Natural killer cell (primary cell): ENCODE measurements around the gene AKAP5. TPM values are rescaled to one million over a fixed set of nuclear protein-coding genes. Genes with fewer than 3 reads are reported as not detected.

ENCODE experiments used
- ATAC-seq, 3 donors: fragments of 150-1000 bp in 2 of 3; fragments of 200-7000 bp in 1 of 3; cut with Tn5 transposase; 1 replicate in 1 of 3; 2 replicates in 2 of 3; pipeline ENCODE4 v1.10.0; 2021; ENCODE audit warnings: mild to moderate bottlenecking in 2 of 3, moderate library complexity in 2 of 3
- DNase-seq, 2 donors: peaks; one replicate each; pipeline versions ENCODE4 v3.0.0 to v3.0.0-alpha.2; 2013 to 2021; ENCODE audit warnings: mixed read lengths in 1 of 2
- H3K27ac ChIP-seq: one replicate; pipeline ENCODE4 v1.5.1; 2013; ENCODE audit warnings: mild to moderate bottlenecking, low read length
- H3K27me3 ChIP-seq: one replicate; pipeline ENCODE4 v1.6.1; 2013; ENCODE audit warnings: low read length; ENCODE audit not compliant: control insufficient read depth, insufficient read depth
- H3K36me3 ChIP-seq: one replicate; pipeline ENCODE4 v1.6.1; 2013; ENCODE audit warnings: low read length; ENCODE audit not compliant: control insufficient read depth, insufficient read depth
- H3K4me1 ChIP-seq: one replicate; pipeline ENCODE4 v1.6.1; 2013; ENCODE audit warnings: low read length; ENCODE audit not compliant: control insufficient read depth, insufficient read depth
- H3K4me3 ChIP-seq: one replicate; pipeline ENCODE4 v1.5.1; 2013; ENCODE audit warnings: low read length
- H3K9me3 ChIP-seq: one replicate; pipeline ENCODE4 v1.6.1; 2013; ENCODE audit warnings: low read length; ENCODE audit not compliant: control insufficient read depth, insufficient read depth
- H3K27ac Mint-ChIP-seq, 2 donors: one replicate each; pipeline ENCODE4 v1.8.0; 2022; ENCODE audit warnings: mild to moderate bottlenecking in 2 of 2, mixed read lengths in 2 of 2, moderate library complexity in 1 of 2
- H3K27me3 Mint-ChIP-seq, 2 donors: one replicate each; pipeline ENCODE4 v1.8.0; 2022; ENCODE audit warnings: low read depth in 2 of 2, mixed read lengths in 2 of 2
- H3K36me3 Mint-ChIP-seq: one replicate; pipeline ENCODE4 v1.8.0; 2022; ENCODE audit warnings: mixed read lengths
- H3K4me1 Mint-ChIP-seq, 2 donors: one replicate each; pipeline ENCODE4 v1.8.0; 2022; ENCODE audit warnings: mixed read lengths in 2 of 2
- H3K4me3 Mint-ChIP-seq: one replicate; pipeline ENCODE4 v1.8.0; 2022; ENCODE audit warnings: mild to moderate bottlenecking, moderate library complexity, mixed read lengths
- H3K9me3 Mint-ChIP-seq, 2 donors: one replicate each; pipeline ENCODE4 v1.8.0; 2022; ENCODE audit warnings: mixed read lengths in 2 of 2
- CTCF ChIP-seq: fragments of 200-600 bp; IDR thresholded peaks from one replicate; pipeline ENCODE4 v1.8.0; 2022; ENCODE audit warnings: antibody characterized with exemption
- WGBS: methylation state at CpG from one replicate; pipeline ENCODE4 v1.1.7; 2013; ENCODE audit warnings: missing lambda C conversion rate; ENCODE audit not compliant: insufficient coverage; 5-methylcytosine and 5-hydroxymethylcytosine counted together
- intact Hi-C: fragments of 100-400 bp; cut with micrococcal nuclease; formaldehyde crosslinking; loops from one replicate; pipeline ENCODE4 v1.14.2; 2022
- total RNA-seq, 4 donors: library from RNA; stranded (reverse); fragments of 120-200 nt in 1 of 4; gene quantifications; one replicate each; pipeline versions ENCODE4 v1.2.3 to v1.2.4, GENCODE V29; 2013 to 2022

Gene AKAP5
- total RNA-seq, 3 donors from 2014 or later (not counting 1 experiment from before 2014, with no cell fraction given) = 11.1 to 16.3 (median 12.0) TPM

- Mint-ChIP-seq H3K27me3 (no peaks in the 10 kb centered on the region), H3K4me3 (peak overlapping the region; percentile 9), H3K9me3 (no peaks in the 10 kb centered on the region), H3K36me3 (peaks cover 8% of the 10 kb centered on the region), H3K27ac (peak overlapping the region; percentile 71 to 83), H3K4me1 (peaks cover 23% of the 10 kb centered on the region in 2 donors)
- H3K27ac ChIP-seq = no peak overlapping the region
- peaks cover 13% of the 10 kb centered on the region for H3K36me3 ChIP-seq
- no peaks in the 10 kb centered on the region for H3K9me3 ChIP-seq
- DNase-seq (no peak), ATAC-seq (no peak)
- peaks cover 15% of the 10 kb centered on the region for H3K4me1 ChIP-seq
- 96% methylated on average over 5 of the region's 6 CpGs for WGBS
- intact Hi-C loops = no loop called here
- H3K27me3 ChIP-seq = no peaks in the 10 kb centered on the region
- no peak for TF ChIP-seq CTCF
- H3K4me3 ChIP-seq = no peak overlapping the region
Observed at GRCh38 chr14:64439141-64439540, 26.2 kb upstream of the AKAP5 start.

DNA sequence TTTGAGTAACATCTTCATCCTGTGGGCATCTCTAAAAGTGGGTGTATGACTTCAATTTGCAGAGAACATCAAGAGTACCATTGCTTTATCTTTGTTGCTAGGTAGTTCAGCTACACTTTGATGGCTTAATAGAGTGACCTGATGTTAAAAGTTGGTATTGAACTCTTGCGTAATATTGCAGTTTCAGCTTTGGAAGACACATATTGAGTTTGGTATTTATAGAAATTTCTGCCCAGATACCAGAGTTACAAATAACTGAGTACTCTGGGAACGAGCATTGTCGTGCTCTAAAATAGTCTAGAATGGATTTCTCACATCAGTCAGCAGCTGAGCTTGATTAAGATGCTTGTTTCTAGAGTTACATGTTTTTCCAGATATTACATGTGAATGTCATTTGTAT is 24.8 kb upstream of the AKAP5 start:
- Mint-ChIP-seq H3K4me1 (peaks cover 36 to 37% of the 10 kb centered on the region in 2 donors), H3K27ac (no peak overlapping the region), H3K4me3 (no peak overlapping the region), H3K9me3 (no peaks in the 10 kb centered on the region), H3K27me3 (no peaks in the 10 kb centered on the region), H3K36me3 (peaks cover 8% of the 10 kb centered on the region)
- ATAC-seq (no peak), DNase-seq (no peak)
- no peak for TF ChIP-seq CTCF
- Histone ChIP-seq H3K36me3 (peaks cover 10% of the 10 kb centered on the region), H3K27me3 (no peaks in the 10 kb centered on the region), H3K4me3 (no peak overlapping the region), H3K4me1 (peaks cover 28% of the 10 kb centered on the region), H3K9me3 (no peaks in the 10 kb centered on the region), H3K27ac (no peak overlapping the region)
- 92% methylated on average over 3 of the region's 3 CpGs for WGBS
- intact Hi-C loops = no loop called here

DNA sequence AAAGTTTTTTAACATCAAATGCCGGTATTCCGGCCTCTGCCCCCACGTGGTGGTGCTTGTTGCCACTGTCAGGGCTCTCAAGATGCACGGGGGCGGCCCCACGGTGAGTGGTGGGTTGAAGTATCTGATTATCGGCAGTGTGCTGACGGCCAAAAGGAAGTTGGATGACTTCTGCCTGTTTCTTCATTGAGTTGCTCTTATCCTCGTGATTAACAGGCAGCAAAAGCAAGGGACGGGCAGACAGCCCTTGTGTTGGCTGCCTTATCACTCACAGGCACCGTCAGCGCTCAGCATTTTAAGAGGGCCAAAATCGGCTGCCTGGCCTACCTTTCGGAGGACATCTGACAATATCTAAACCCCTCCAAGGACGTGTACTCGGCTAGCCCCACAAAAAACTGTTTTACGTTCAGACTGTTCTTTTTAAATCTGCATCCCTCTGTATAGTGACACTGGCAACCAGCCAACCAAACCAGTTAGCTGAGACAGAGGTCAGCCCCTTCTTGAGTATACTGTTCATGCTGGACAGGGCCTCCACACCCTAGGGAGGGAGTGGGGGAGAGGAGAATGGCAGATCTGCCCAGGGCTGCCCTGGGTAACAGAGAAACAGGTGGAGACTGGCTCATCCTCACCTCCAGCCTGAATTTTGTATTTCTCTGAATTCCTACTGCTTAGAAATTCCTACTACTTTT is 22.9 kb upstream of the AKAP5 start:
- Mint-ChIP-seq H3K9me3 (no peaks in the 10 kb centered on the region), H3K27ac (peak overlapping the region in 1 of 2 donors; percentile 89), H3K4me1 (peaks cover 47 to 49% of the 10 kb centered on the region in 2 donors), H3K36me3 (peaks cover 8% of the 10 kb centered on the region), H3K27me3 (no peaks in the 10 kb centered on the region), H3K4me3 (no peak overlapping the region)
- peaks cover 44% of the 10 kb centered on the region for H3K4me1 ChIP-seq
- DNase-seq (no peak), ATAC-seq (no peak)
- no peak overlapping the region for H3K4me3 ChIP-seq
- H3K27me3 ChIP-seq = no peaks in the 10 kb centered on the region
- no peaks in the 10 kb centered on the region for H3K9me3 ChIP-seq
- no peak for TF ChIP-seq CTCF
- H3K27ac ChIP-seq = no peak overlapping the region
- peaks cover 7% of the 10 kb centered on the region for H3K36me3 ChIP-seq
- whole genome bisulfite sequencing = 94% methylated on average over 17 of the region's 17 CpGs
- intact Hi-C loops = no loop called here

- Histone ChIP-seq H3K4me3 (no peak overlapping the region), H3K27ac (peak overlapping the region; percentile 93), H3K4me1 (peaks cover 49% of the 10 kb centered on the region), H3K36me3 (peaks cover 7% of the 10 kb centered on the region), H3K27me3 (no peaks in the 10 kb centered on the region), H3K9me3 (no peaks in the 10 kb centered on the region)
- no peak for DNase-seq
- WGBS = 93% methylated on average over 11 of the region's 11 CpGs
- Mint-ChIP-seq H3K4me1 (peaks cover 51% of the 10 kb centered on the region in 2 donors), H3K36me3 (peaks cover under 1% of the 10 kb centered on the region), H3K27ac (peak overlapping the region; percentile 89 to 99), H3K27me3 (no peaks in the 10 kb centered on the region), H3K4me3 (peak overlapping the region; percentile 58), H3K9me3 (no peaks in the 10 kb centered on the region)
- no peak for TF ChIP-seq CTCF
- intact Hi-C loops = no loop called here
- no peak for ATAC-seq
Observed at GRCh38 chr14:64444140-64444539, 21.2 kb upstream of the AKAP5 start.
